PFSK-1 (cell line): ENCODE results near the gene FAM222A.
A peak's percentile ranks its signal among the peaks of the same experiment; 100 is the strongest.

Source experiments
- FOXP2 ChIP-seq: optimal IDR thresholded peaks from 2 replicates; pipeline ENCODE3; 2011; ENCODE audit warnings: borderline replicate concordance, control low read depth, inconsistent platforms; ENCODE audit not compliant: insufficient read depth; ENCODE audit errors: extremely low read length, extremely low read depth
- POLR2AphosphoS5 ChIP-seq: IDR thresholded peaks from 2 replicates; pipeline ENCODE4 v1.6.1; 2012; ENCODE audit warnings: low read depth, mild to moderate bottlenecking, control low read depth, low read length, moderate library complexity
- SIN3A ChIP-seq: IDR thresholded peaks from 2 replicates; pipeline ENCODE4 v1.6.1; 2012; ENCODE audit warnings: mild to moderate bottlenecking, low read length, moderate library complexity, borderline replicate concordance; ENCODE audit not compliant: insufficient read depth
- TAF1 ChIP-seq: IDR thresholded peaks from 2 replicates; pipeline ENCODE4 v1.6.1; 2012; ENCODE audit warnings: low read length, control low read depth, borderline replicate concordance; ENCODE audit not compliant: insufficient read depth
- TF ChIP-seq, protein P1 (sequence below), 2 experiments: IDR thresholded peaks; 2 replicates each; pipeline versions ENCODE4 v1.6.1 to v1.8.0; 2011 to 2012; ENCODE audit warnings: low read depth in 2 of 2, low read length in 2 of 2, control low read depth in 1 of 2, inconsistent platforms in 1 of 2, mild to moderate bottlenecking in 1 of 2, moderate library complexity in 1 of 2; ENCODE audit not compliant: insufficient read depth in 1 of 2

Gene FAM222A

DNA sequence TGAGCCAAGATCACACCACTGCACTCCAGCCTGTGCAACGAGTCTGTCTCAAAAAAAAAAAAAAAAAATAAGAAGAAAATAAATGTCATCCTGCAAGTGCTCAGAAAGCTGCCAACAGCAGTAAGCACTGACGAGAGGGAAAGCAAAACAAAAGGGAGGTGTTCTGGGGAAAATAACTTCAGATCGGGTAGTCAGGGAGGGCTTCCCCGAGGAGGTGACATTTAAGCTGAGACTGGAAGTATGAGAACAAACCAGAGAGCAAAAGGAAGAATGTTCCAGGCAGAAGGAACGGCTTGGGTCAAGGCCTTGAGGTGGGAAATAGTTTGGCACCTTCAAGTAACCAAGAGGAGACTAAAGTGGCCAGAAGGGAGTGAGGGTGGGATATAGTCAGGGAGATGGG, 4.7 kb upstream of the FAM222A start:
- TF ChIP-seq SIN3A (no peak), FOXP2 (no peak), POLR2AphosphoS5 (no peak), TAF1 (no peak)
- TF ChIP-seq, protein P1, sequence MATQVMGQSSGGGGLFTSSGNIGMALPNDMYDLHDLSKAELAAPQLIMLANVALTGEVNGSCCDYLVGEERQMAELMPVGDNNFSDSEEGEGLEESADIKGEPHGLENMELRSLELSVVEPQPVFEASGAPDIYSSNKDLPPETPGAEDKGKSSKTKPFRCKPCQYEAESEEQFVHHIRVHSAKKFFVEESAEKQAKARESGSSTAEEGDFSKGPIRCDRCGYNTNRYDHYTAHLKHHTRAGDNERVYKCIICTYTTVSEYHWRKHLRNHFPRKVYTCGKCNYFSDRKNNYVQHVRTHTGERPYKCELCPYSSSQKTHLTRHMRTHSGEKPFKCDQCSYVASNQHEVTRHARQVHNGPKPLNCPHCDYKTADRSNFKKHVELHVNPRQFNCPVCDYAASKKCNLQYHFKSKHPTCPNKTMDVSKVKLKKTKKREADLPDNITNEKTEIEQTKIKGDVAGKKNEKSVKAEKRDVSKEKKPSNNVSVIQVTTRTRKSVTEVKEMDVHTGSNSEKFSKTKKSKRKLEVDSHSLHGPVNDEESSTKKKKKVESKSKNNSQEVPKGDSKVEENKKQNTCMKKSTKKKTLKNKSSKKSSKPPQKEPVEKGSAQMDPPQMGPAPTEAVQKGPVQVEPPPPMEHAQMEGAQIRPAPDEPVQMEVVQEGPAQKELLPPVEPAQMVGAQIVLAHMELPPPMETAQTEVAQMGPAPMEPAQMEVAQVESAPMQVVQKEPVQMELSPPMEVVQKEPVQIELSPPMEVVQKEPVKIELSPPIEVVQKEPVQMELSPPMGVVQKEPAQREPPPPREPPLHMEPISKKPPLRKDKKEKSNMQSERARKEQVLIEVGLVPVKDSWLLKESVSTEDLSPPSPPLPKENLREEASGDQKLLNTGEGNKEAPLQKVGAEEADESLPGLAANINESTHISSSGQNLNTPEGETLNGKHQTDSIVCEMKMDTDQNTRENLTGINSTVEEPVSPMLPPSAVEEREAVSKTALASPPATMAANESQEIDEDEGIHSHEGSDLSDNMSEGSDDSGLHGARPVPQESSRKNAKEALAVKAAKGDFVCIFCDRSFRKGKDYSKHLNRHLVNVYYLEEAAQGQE (IDR thresholded peaks at IDR 0.05; ENCODE audit: insufficient read depth in 1 of 2, low read depth in 2 of 2, low read length in 2 of 2) = no peak

DNA sequence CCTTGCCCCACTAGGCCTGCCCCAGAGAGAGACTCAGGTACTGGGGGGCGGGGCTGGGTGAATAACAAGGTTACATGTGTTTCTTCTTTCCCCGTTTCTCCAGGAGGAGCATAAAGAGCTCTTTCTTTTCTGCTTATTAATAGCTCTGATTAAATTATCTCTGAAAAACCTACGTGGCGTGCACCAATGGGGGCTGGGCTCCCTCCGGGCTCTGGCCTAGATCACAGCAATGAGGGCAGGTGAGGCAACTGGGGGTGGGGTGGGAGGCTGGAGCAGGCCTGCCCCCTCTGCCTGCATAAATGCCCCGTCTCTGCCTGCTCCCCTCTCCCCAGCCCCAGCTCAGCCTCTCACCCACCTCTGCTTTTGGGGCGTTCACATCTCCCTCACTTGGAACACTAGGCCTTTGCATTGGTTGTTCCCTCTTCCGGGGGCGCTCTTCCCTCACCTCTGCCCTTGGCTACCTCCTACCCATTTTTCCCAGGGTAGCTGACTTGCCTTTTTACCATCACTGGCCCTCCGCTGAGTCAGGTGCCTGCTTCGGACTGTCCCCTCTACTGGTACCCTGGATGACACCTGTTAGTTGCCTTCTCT, 4.1 kb upstream of the FAM222A start:
- TF ChIP-seq TAF1 (no peak), POLR2AphosphoS5 (no peak)
- TF ChIP-seq, protein P1 (IDR thresholded peaks at IDR 0.05; ENCODE audit: insufficient read depth in 1 of 2, low read depth in 2 of 2, low read length in 2 of 2) = no peak

DNA sequence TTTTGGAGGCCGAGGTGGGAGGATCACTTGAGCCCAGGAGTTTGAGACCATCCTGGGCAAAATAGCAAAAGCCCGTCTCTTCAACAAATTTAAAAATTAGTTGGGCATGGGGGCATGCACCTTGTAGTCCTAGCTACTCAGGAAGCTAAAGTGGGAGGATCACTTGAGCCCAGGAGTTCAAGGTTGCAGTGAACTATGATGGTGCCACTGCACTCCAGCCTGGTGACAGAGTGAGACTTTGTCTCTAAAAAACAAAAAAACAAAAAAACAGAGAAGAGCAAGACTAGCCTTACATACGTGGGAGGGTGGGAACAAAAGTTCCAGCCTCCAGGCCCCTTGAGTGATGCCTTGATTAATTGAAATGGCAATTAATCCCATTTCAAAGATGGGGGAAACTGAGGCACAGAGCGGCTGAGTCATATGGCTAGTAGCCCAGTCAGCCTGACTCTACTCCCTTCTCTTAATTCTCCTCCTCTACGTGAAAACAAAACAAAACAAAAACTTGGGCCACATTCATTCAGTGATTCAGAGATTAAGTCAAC, 3.3 kb upstream of the FAM222A start:
- TF ChIP-seq FOXP2 = no peak
- TF ChIP-seq, protein P1 (IDR thresholded peaks at IDR 0.05; ENCODE audit: insufficient read depth in 1 of 2, low read depth in 2 of 2, low read length in 2 of 2) = no peak
- no peak for TF ChIP-seq POLR2AphosphoS5
- no peak for TF ChIP-seq TAF1
- TF ChIP-seq SIN3A = no peak

DNA sequence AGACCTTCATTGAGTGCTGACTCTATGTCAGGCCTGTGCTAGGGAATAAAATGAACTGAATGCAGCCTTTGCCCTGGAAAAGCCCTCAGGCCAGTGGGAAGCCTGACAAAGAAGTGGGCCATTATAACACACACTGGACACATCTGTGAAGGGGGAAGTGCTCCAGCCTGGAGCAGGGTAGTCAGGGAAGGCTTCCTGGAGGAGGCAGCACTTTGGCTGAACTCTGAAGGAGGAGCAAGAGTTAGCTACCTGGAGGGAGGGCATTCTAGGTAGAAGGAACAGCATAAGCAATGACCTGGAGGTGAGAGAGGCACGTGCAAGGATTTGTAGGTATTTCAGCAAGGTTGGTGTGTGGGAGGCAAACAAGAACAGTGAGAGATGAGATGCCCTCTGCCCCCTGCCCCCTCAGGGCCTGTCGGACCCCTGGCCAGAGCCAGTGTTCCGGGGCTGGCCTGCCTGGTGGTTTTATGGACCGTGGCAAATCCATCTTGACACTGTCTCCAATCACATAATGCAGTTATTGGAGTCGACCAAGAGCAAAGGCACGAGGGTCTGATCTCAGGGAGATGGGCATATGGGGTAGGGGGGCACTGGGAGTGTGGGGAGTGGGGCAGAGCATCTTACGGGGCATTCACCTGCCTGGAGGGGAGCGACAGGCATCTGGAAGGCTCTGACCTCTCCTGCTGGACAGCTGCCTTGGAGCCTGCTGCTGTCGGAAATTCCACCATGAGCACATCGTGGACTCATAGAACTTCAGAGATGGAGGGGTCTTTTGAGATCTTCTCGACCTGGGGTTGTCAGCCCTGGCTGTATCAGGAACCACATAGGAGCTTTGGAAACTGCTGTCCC, 2.7 kb upstream of the FAM222A start:
- TF ChIP-seq, protein P1 (IDR thresholded peaks at IDR 0.05; ENCODE audit: insufficient read depth in 1 of 2, low read depth in 2 of 2, low read length in 2 of 2) = peak in 1 of 2 experiments; percentile 55; a peak in 2 of 4 replicates
- no peak for TF ChIP-seq POLR2AphosphoS5
- no peak for TF ChIP-seq SIN3A
- no peak for TF ChIP-seq TAF1
- TF ChIP-seq FOXP2 = no peak
